ENCODE results near the gene TSPAN33. TPM values are rescaled to one million over a fixed set of nuclear protein-coding genes. Genes with fewer than 3 reads are reported as not detected.

The TSPAN33 gene
- total and polyA plus RNA-seq, 2 experiments from 2014 or later = 10.0 to 14.9 TPM

DNA sequence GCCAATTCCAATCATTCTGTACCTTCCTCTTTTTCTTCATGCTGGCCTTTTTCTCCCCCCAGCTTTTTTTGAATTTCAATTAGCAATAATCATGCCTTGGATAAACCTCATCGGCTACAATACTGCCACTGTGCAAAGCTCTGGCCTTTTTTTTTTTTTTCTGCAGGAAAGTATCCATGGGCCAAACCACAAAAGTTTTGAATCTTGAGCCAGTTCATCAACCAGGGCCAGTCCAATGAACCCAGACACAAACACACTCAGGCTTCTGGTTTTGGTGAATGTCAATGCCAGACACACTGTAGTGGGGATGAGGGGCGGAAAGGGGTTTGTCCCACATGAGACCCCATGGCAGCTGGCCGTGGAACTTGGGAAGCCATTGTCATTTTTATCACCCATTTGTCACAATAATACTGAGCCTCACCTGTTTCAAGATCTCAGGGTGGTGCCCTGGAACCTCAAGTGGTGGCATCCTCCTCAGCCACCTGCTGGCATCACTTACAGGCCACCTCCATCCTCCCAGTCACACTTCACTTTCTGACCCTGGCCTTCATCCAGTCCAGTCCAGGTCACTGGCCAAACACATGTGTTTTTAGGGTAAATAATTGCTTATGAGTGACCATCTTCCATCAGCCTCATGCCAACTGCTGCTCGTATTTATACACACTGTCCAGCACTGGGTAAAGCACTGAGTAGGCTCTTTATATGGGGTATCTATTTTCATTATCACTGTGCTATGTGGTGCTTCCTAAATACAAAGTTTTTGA is 40.8 kb upstream of the TSPAN33 start:
- H3K9me3 ChIP-seq (ENCODE audit: low read depth) = no peaks in the 10 kb centered on the region
- DNase-seq (ENCODE audit: low read depth in 1 of 2, low spot score in 1 of 2) = no peak
- no peak for TF ChIP-seq CTCF (IDR thresholded peaks at IDR 0.05; ENCODE audit: low read depth, low read length)
- no peak overlapping the region for H3K4me3 ChIP-seq
- no peaks in the 10 kb centered on the region for H3K36me3 ChIP-seq
- no peaks in the 10 kb centered on the region for H3K4me1 ChIP-seq (ENCODE audit: low read depth)
- H3K27me3 ChIP-seq = no peaks in the 10 kb centered on the region
- no peak overlapping the region for H3K27ac ChIP-seq

DNA sequence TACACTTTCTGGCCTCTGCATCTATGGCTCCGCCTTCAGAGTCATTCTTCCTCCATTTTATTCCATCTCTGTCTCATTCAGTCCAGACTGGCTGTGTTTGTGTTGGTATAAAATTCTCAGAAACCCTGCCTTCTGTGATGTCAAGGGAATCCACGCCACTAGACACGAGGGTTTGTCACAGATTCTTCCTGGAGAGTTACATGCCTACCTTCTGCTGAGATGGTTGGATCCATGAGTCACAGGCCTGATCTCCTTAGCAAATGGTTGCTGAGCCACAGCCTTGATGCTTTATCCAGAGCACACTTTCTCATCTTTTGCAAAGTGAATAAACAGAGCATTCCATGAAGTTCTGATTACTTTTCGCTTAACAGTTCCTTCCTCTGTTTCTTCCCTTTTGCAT is 35.9 kb upstream of the TSPAN33 start:
- peaks cover 2% of the 10 kb centered on the region for H3K4me1 ChIP-seq (ENCODE audit: low read depth)
- no peak overlapping the region for H3K4me3 ChIP-seq
- H3K27me3 ChIP-seq = no peaks in the 10 kb centered on the region
- DNase-seq (ENCODE audit: low read depth in 1 of 2, low spot score in 1 of 2) = no peak
- TF ChIP-seq CTCF (IDR thresholded peaks at IDR 0.05; ENCODE audit: low read depth, low read length) = no peak
- no peaks in the 10 kb centered on the region for H3K36me3 ChIP-seq
- H3K27ac ChIP-seq = no peak overlapping the region
- H3K9me3 ChIP-seq (ENCODE audit: low read depth) = no peaks in the 10 kb centered on the region

DNA sequence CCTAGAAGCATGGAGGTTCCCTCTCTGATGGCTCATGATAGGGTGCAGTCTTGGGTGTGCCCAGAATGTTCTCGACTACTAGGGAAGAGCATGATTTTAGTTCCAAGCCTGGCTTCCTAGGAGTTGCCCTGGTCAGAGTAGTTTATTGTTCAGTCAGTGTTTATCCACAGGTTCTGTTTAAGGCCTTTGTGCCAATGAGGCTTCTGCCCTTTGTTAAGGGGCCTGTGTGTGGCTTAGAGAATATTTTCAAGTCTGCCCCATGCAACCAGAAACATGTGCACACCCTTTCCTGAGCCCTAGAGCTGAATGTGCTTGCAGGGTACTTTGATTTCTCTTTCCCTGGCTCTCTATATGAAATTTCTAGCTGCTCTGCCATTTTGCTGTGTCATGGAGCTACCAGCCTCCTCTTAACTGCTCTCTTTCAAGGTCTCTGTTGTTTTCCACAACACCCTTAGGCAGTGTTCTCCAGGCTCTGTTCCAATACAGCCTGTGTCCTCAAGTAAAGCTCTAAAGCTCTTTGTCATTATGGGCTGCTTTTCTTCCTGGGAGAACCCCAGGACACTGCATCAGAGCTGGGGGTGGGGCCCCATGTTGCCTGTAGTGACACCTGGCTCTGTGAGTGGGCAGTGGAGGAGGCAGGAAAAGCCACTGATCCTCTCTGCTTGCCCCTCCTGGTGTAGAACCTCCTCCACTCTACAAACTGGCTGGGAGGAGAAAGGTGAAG is 34.1 kb upstream of the TSPAN33 start:
- TF ChIP-seq CTCF (IDR thresholded peaks at IDR 0.05; ENCODE audit: low read depth, low read length) = no peak
- peak in 1 of 2 donors; percentile 3 for DNase-seq (ENCODE audit: low read depth in 1 of 2, low spot score in 1 of 2)
- Histone ChIP-seq H3K4me1 (ENCODE audit: low read depth) (peaks cover 2% of the 10 kb centered on the region), H3K36me3 (no peaks in the 10 kb centered on the region), H3K27ac (no peak overlapping the region), H3K9me3 (ENCODE audit: low read depth) (no peaks in the 10 kb centered on the region), H3K27me3 (no peaks in the 10 kb centered on the region), H3K4me3 (no peak overlapping the region)

GRCh38 chr7:129110982-129111376 is 33.5 kb upstream of the TSPAN33 start:
- no peak for TF ChIP-seq CTCF (IDR thresholded peaks at IDR 0.05; ENCODE audit: low read depth, low read length)
- no peaks in the 10 kb centered on the region for H3K27me3 ChIP-seq
- H3K9me3 ChIP-seq (ENCODE audit: low read depth) = no peaks in the 10 kb centered on the region
- H3K4me3 ChIP-seq = no peak overlapping the region
- no peak for DNase-seq (ENCODE audit: low read depth in 1 of 2, low spot score in 1 of 2)
- peaks cover 2% of the 10 kb centered on the region for H3K4me1 ChIP-seq (ENCODE audit: low read depth)
- no peak overlapping the region for H3K27ac ChIP-seq
- H3K36me3 ChIP-seq = no peaks in the 10 kb centered on the region

- Histone ChIP-seq H3K4me1 (ENCODE audit: low read depth) (no peaks in the 10 kb centered on the region), H3K4me3 (no peak overlapping the region), H3K27ac (no peak overlapping the region), H3K9me3 (ENCODE audit: low read depth) (no peaks in the 10 kb centered on the region), H3K36me3 (no peaks in the 10 kb centered on the region), H3K27me3 (no peaks in the 10 kb centered on the region)
- DNase-seq (ENCODE audit: low read depth in 1 of 2, low spot score in 1 of 2) = peak in 1 of 2 donors; percentile 30
- no peak for TF ChIP-seq CTCF (IDR thresholded peaks at IDR 0.05; ENCODE audit: low read depth, low read length)
These were observed 28.8 kb upstream of the TSPAN33 start for GRCh38 chr7:129115676-129116075.

All from cardiac muscle cell (in vitro differentiated cells and primary cell).